Stimulated activated naive CD4-positive, alpha-beta T cell (primary cell): ENCODE data around the gene RBM19.

Source experiments
- DNase-seq, 6 experiments: peaks; one replicate each; lab custom pipeline; 2025; lab: John Stamatoyannopoulos, UW

Gene RBM19

DNA sequence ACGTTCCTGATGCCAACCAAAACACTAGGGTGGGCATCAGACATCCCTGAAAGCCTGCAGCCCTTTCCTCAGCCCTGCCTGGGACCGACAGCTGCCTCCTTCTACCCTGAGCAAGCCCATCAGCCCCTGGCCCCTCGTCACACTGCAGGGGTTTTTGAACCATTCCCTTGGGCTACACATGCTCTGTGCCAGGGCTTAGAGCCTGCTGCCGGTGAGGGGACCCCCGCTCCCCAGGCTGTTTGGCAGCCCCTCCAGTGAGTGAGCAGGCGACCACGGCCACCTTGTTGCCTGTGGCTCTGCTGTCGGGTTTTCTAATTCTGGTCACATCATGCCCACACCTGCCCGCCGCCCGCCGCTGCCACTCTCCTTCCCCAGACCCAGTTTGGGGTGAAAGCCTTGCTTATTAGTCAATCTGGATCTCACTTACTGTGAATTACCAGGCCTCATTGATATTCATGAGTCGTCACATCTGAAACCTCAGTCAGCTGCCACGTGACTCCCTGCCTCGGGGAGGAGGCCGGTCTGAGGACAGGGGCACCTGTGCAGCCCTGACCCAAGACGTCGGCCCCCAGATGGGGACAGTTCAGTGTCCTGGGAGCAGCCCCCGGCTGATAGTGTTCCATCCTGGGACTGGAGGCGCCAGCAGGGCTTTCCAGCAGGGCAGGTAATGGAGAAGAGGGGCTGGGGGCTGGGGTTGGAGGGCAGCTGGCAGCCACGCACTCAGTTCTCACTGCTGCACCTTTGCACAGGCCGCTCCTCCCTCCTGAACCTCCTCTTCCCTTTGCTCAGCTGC is 163.0 kb downstream of the RBM19 start:
- DNase-seq: no peak

DNA sequence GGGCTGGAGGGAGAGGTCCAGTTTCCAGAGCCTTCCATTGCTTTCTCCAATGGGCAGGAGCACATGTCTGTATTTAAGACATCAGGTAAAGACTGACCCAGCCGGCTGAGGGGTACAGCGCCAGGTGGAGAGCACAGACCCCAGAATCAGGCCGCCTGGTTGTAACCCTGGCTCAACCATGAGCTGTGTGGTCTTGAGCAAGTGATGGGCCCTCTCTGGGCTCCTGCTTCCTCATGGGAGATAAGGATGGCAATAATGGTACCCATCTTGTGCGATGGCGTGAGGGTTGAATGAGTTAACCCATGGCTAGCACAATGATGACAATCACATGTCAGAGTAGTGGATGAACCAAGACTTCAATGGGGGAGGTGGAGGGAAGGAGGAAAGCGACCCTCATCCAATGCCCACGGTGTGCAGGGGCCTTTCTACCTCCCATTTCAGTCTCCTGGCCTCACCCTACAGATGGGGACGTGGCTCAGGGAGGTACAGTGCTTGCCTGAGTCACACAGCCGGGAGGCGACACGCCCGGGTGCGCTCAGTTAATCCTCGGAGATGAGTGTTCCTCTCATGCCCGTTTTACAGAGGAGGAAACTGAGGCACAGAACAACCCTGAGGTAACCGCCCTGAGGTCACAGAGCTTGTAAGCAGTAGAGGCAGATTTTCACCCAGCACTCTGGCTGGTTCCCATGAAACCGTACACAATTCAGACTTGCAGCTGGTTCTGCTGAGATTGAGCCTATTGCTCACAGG is 163.9 kb downstream of the RBM19 start:
- DNase-seq: no peak

DNA sequence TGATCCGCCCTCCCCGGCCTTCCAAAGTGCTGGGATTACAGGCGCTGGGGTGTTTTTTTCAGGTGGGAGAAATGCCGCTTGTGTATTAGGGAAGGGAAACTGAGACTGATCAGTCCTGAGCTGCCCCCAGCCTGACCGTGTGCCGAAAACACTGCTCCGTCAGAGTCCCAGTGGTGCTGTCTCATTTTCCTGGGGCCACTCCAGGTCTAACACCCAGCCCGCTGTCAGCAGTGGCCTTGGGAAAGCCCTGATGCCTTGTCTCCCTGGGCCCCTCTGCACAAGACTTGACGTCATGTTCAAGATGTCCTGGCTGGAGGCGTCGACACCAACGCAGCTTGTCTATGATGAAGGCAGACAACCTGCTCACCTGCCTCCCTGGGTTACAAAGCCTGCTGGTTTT is 165.9 kb downstream of the RBM19 start:
- no peak for DNase-seq

DNA sequence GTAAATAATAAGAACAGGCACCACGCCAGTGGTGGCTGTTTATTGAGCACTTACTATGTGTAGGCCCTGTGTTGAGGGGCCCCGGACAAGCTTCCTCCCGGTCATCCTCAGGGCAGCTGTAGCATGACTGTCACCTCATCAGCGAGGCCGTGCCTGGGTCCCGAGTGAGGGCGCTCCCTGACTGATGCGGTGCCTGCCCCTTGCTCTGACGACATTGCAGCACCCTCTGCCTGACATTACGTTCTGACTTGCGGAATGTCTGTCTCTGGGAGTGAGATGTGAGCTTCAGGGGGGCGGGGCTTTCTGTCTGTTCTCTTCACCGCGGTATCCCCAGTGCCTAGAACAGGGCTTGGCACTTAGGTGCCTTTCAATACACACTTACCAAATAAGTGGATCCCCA is 167.6 kb downstream of the RBM19 start:
- no peak for DNase-seq

DNA sequence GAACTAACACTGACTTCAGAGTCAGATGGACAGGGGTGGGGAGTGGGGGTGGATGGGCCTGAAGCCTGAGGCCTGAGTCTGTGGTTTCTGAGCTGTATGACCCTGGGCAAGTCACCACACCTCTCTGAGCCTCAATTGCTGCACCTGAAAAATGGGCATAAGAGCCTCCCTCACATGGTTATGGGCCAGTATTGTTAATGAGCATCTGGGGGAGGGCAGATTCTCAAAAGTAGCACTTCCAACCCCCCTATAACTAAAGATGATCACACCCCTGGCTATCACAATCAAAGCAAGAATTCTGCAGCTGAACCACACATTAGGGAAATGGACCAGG is 168.6 kb downstream of the RBM19 start:
- DNase-seq: no peak

DNA sequence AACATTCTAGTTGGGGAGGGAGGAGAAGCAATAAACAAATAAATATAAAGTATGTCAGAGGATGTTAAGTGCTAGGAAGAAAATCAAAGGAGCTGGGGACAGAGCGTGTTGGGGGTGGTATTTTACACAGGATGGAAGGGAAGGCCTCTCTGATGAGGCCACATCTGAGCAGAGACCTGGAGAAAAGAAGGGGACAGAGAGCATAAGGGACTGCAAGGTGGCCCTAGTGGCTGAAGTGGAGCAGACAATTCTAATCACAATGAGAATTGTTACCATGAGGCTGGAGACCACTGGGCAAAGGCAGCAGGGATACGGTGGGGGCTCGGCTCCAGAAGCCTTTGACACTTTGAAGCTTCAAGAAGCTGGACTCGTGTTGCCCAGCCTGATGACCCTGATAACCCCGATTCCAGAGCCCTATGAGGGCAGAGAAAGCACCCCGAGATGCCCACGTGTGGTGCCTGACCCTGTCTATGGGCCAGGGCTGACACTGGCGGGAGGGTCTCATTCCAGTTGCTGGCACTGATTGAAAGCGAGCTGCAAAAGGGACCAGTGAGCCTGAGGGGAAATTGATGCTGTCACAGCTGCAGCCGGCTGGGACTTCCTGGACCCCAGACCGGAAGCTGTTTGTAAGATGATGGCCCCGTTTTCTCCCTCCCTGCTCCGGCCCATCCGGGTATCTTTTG is 169.1 kb downstream of the RBM19 start:
- DNase-seq: no peak

DNA sequence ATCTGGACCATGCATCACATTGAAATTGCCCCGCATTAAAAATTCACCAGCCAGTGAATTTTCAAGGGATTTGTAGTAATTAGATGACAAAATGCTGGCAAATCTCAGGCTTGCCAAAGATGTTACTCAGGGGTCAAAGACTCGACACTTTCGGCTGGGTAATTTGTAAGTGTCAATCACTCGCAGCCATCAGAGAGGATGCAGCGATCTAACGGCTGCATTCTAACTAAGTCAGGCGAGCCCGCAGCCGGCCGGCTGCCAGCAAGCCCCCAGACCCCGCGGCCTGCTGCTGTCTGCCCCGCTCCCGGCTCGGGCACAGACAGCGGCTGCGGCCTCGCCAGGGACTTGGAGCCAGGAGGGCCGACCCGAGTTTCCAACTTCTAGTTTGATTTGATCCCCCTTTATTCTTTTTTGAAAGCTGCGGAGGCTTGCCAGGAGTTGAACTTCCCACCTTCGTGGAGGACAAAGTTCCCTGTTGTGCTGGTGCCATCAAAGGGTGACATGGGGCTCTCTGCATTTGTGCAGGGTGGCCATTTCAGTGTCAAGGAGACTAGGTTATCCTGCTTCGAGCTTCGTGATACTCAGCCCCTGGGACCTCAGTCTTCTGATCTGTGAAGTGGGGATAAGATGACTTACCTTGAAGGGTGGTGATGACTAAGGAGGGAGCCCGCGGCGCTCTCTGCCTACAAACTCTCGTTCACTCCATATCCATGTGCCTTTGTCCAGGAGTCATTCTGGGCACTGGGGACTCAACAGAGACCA is 169.9 kb downstream of the RBM19 start:
- no peak for DNase-seq

DNA sequence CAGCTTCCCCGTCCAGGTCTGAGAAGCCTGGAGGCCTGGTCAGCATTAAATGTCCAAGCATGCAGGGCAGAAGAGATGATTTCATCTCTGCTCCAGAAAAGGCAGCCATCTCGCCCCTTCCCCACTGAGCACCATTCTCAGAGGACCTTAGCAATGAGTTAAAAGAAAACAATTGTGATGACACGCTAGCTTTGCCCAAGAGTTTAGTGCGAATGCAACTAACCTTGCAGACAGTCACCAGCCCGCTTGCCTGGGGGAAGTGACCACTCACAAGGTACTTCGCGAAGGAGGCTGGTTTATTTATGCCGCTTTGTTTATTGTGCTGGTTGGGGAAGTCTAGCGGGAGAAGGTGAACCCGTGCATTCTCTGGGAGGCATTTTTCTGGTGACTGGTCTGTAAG is 170.7 kb downstream of the RBM19 start:
- DNase-seq: no peak

DNA sequence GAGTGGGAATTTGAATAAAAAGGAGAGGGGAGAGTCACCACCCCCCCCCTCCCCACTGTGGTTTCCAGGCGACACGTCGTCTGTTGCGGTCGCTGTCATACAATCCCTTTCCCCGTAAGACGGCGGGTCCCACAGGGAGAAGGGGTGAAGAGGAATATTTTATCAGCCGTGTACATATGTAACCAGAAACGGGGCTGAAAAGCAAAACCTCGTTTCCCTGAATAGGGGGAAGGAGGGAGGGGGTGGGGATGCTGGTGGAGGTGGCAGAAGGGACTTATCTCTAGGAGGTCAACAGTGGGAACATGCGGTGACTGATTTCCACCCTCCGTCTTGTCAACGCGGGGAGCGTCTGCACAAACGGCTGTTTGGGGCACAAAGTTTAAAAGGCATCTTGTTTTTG is 171.4 kb downstream of the RBM19 start:
- DNase-seq: no peak

DNA sequence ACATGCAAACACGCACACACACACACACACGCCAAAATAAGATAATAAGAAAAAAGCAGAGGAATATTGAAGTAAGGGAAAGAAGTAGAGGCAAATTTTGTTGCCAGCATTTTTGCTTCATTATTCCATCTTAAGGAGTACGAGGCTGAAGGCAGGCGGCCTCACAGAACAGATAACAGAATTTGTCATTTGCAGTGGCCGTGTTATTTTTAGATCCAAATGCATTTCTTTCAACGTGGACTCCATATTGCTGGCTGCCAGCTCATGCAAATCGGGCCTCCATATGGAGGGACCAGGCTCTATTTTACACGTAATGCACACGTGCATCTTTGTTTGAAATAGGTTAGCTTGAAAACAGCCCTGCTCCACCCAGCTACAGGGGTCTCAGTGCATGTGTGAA is 172.9 kb downstream of the RBM19 start:
- no peak for DNase-seq

DNA sequence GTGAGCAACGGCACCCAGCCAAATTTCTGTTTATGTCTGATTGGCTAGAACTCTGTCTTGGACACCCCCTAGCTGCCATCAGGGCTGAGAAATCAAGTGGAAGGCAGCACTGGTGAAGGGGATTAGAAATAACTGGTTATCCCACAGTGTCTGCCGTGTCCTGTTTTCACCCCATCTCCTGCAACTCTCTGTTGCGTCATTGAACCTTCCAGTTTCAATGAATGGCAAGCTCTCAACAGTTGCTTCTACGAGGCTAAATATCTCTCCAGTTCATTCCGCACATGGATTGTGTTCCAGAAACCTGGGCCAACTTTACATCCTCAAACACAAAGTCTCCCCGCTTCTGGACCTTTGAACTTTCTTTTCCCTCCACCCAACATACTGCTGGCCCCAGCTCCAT is 173.7 kb downstream of the RBM19 start:
- DNase-seq: no peak

DNA sequence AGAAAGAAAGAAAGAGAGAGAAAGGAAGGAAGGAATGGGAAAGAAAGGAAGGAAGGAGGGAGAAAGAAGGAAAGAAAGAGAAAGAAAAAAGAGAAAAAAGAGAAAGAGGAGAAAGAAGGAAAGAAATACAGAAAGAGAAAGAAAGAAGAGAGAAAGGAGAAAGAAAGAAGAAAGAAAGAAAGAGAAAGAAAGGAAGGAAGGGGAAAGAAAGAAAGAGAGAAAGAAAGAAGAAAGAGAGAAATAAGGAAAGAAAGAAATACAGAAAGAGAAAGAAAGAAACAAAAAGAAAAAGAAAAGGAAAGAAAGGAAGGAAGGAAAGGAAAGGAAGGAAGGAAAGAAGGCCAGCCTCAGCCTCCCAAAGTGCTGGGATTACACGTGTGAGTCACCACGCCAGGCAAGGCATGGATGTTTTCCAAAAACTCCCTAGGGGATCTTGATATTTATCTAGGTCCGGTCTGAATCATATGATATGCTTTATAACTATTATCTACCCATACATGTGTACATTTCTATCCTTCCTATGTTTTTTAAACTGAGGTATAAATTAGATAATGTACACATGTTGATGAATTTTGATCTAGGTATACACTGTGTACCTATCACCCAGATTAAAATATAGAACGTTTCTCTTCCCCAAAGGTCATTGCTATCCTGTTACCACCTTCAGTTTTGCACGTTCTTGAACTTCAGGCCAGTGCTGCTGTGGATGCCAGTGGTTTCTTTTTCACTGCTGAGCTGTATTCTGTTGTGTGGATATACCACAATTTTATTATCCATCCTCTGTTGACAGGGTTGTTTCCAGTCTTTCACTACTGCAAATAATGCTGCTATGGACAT is 177.9 kb downstream of the RBM19 start:
- DNase-seq: no peak

DNA sequence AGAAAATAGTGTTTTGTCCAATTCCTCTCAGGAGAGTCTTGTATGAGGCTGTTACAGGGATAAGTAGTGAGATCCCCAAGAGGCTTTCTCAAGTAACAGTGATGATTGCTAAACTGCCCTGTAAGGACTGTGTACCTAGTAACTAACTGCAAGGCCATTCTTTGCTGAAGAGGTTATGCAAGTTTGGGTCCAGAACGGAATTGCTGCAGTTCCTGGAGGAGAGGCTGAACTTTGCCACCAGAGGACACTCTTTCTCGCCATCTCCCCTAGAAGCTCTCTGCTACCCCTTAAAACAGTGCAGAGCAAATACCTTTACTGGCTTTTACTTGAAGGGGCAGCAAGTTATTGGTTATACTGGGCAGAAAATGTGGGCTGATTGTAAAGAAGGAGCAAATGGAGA is 180.0 kb downstream of the RBM19 start:
- no peak for DNase-seq

DNA sequence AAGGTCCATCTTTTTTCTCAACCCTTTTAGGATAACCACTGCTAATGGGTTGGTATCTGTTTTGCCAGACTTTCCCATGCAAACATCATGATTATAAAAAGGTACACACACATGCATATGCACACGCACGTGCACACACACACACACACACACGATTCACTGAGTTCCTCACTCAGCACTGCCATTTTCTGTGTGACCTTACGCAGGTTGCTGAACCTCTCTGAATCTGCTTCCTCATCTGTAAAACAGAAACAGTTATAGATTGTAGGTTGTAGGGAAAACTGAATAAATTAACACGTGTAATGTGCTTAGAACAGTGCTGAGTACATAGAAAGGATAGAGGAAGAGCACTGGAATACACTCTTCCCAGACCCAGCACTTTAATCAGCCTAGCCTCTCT is 182.3 kb downstream of the RBM19 start:
- no peak for DNase-seq

DNA sequence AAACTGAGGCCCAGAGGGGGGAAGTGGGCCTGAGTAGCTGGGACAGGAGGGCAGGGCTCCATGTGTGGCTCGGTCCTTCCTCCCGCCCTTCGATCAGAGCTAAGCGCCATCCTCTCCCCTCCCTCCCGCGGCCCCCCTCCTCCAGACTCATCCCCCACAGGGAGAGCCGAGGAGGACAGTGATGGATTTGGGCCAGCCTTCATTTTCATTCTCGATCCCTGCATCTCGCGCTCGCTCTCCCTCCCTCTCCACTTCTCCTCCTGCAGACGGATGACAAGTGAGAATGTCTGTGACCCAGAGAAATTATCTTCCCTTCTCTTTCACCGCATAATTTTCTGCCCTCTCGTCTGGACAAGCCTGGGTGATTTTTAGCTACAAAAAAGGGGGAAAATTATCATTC is 183.3 kb downstream of the RBM19 start:
- DNase-seq: no peak

DNA sequence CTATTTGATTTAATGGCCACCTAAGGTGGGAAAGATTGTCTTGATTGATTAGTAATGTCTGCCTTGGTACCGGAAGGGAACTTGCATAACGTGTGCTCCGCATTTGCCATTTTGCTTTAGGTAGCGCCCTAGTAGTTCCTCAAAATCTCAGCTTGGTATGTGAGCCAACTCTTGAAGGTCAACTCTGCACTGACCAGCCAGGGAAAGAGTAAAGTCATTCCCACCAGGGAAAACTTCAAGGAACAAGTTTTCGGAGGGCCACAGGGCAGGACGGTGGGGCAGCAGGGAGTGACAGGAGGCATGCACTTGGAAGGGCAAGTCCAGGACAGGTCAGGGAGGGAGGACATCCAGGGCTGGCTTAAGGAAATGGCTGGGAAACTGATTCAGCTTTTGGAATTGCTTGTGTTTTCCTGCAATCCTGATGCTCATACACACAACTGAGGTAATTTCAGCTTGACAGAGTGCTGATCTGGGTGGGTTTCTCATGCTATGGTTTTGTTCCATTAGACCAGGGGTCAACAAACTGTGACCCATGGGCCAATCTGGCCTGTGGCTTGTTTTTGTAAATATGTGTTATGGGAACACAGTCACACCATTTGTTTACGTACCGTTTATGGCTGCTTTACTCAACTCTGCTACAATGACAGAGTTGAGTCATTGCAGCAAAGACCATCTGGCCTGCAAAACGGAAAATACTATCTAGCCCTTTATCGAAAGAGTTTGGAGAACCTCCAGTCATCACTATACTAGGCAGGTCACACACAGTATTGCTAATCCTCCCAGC is 184.5 kb downstream of the RBM19 start:
- no peak for DNase-seq

DNA sequence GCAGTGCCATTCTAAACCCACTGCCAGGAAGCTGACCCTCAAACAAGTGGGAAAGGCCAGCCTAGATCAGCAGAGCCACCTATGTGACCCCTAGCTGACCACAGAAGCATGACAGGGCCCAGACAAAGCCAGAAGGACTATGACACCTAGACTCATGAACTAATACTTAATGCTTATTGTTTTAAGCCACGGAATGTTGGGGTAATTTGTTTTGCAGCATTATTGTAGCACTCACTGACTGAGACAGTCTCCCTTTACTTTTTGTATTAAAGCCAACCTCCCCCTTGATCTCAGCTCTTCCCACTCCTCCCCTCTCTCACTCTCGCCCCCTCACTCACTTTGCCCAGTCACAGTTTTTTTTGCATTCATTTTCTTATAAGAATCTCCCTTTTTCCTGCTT is 186.4 kb downstream of the RBM19 start:
- no peak for DNase-seq

DNA sequence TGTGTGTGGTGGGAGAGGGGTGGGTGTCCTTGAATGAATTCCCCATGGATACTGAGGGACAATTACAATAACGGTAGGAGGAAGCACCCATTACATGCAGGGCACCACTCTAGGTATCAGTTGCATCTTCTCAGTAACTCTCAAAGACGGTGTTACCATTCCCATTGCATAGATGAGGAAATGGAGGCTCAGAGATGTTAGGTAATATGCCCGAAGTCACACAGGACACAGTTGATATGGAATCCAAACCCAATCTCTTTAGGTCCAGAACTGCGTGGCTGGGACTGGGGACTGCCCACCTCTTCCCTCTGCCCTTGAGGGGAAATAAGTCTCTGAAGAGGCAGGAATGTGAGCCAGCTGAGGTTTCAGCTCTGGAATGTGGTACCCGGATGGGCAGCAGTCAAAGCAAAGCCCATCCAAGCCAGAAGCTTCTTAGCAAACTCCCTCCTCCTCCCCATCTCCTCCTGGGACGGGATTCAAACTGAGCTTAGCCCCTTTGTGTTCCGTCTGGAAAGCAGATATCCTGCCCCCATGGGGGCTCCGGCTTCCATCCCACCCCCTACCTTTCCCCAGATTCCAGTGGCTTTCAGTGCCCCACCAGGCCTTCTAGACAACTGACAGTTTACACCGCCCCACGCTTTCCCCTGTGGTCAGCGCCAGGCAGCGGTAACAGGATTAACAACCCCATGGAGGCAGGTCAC is 187.5 kb downstream of the RBM19 start:
- no peak for DNase-seq

DNA sequence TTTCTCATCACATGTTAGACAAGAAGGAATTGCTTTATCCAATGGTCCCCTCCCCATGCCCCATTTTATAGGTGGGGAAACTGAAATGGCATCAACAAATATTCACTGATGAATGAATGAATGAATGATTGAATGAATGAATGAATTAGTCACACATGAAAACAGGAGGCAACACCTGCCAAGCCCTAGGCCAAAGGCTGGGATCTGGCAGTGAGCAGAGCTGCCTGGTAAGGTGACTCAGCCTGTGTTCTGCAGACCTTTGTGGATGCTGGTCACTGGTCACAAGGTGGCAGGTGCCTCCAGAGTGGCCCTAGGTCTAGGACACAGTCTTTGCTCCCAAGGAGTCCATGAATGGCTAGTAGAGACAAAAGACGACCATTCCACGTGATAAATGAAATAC is 188.4 kb downstream of the RBM19 start:
- DNase-seq: no peak

DNA sequence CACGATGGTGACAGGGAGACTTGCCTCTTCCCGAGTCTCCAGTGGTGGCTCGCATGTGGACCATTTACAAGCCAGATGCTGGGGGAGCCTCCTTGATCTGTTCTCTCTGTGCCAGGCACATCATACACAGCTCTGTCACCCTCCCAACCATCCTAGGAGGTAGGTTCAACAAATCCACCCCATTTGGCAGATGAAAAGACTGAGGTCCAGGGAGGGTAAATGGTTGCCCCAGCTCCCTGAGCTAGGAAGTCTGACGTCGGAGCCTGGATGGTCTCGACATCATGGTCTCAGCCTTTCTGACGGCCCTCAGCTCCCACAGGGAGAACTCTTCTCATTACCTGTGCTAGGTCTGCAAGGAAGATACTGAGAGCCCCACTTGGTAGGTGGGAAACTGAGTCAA is 189.6 kb downstream of the RBM19 start:
- no peak for DNase-seq
